Subcutaneous adipose tissue (tissue), 4 donors: ENCODE data around the gene IL1RAPL1. TPM values are rescaled to one million over a fixed set of nuclear protein-coding genes. Genes with fewer than 3 reads are reported as not detected.

Experiments used
- CTCF ChIP-seq: fragments of 450-650 bp; IDR thresholded peaks from one replicate; pipeline ENCODE4 v1.5.1; 2016; ENCODE audit warnings: low read depth, mild to moderate bottlenecking, control low read depth, antibody characterized with exemption, moderate library complexity
- total RNA-seq, 4 donors: library from RNA; depleted of rRNA; stranded (reverse); fragments of >200 nt; gene quantifications; one replicate each; pipeline ENCODE4 v1.1.0, GENCODE V29; 2016

Gene IL1RAPL1
- total RNA-seq, 4 donors from 2014 or later, result 0.66 TPM; not detected in 3

- TF ChIP-seq CTCF, result no peak
Observed at GRCh38 chrX:29042341-29042740, 455.1 kb downstream of the IL1RAPL1 start.

- no peak for TF ChIP-seq CTCF
Observed at GRCh38 chrX:29043746-29044145, 456.5 kb downstream of the IL1RAPL1 start.

- no peak for TF ChIP-seq CTCF
Observed at GRCh38 chrX:29044423-29045184, 457.4 kb downstream of the IL1RAPL1 start.

GRCh38 chrX:29065477-29065876, 478.2 kb downstream of the IL1RAPL1 start:
- no peak for TF ChIP-seq CTCF

GRCh38 chrX:29066516-29066915, 479.3 kb downstream of the IL1RAPL1 start:
- no peak for TF ChIP-seq CTCF

- no peak for TF ChIP-seq CTCF
Observed at GRCh38 chrX:29067351-29067750, 480.1 kb downstream of the IL1RAPL1 start.

- TF ChIP-seq CTCF, result no peak
Observed at GRCh38 chrX:29071525-29072320, 484.5 kb downstream of the IL1RAPL1 start.
